Fibroblast of gingiva (primary cell): ENCODE data around the gene PFKFB1.

ENCODE experiments used
- DNase-seq: peaks from one replicate; pipeline ENCODE4 v3.0.0-alpha.2; 2011; ENCODE audit warnings: low read depth

The PFKFB1 gene

GRCh38 chrX:54922547-54922946 lies 71.4 kb downstream of the PFKFB1 start:
- DNase-seq: no peak

GRCh38 chrX:54921427-54922021 lies 72.5 kb downstream of the PFKFB1 start:
- DNase-seq: peak; percentile 36

DNA sequence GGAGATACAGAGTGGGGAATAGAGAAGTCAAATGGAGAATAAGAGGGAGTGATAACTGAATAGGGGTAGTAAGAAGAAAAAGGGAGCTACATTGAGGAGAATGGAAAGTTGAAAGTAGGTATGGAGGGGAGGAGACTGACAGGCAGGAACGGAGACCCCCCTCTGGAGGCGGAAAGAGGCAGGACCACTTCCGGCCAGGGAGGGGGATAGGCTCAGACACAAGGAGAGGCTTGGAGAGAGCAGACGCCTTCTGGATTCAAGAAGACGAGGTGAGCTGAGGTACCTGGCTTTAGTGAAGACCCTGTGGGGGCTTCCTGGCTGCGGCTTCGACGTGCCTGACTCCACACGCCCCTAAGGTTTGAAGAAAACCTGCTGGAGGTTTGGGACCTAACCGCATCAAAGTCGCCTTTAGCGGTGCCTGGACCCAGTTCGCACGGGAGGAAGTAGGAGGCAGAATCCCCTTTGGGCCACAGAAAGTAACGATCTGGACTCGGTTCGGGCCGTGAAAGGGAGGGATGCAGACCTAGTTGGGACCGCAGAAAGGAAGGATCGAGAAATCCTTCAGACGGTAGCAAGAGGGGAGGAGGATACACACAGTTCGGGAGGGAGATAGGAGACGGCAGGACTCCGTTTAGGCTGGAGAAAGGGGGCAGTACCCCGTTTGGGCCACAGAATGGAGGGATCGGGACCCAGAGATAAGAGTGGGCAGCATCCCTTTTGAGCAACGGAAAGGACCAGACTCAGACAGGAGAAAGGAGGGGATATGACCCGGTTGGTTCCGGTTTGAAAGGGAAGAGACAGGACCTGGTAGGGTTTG lies 73.2 kb downstream of the PFKFB1 start, which contains the start of gene TRO:
TRO (plus strand) TSS at position 215 of the 817 bp plus-strand sequence. CDS start 1,423 bp downstream, outside the sequence.
- DNase-seq: no peak

- no peak for DNase-seq
Observed at GRCh38 chrX:54909941-54910340, 84.0 kb downstream of the PFKFB1 start.

DNA sequence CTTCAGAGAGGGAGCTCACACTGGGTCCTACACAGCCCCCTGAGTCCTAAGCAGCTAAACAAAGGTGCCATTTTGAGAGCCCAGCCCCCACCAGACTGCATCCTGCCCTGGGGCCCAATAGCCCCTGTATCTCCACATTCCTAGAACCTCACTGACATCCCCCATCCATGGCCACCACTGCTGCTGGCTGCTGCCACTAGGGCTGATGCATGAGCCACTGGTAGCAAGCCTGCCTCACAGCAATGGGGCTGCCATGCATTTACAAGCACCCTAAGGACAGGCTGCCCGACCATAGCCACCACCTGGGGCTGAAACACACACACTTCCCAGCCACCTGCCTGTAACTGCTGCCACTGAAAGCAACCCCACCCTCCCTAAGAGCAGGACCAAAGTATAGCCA lies 99.8 kb downstream of the PFKFB1 start:
- no peak for DNase-seq

DNA sequence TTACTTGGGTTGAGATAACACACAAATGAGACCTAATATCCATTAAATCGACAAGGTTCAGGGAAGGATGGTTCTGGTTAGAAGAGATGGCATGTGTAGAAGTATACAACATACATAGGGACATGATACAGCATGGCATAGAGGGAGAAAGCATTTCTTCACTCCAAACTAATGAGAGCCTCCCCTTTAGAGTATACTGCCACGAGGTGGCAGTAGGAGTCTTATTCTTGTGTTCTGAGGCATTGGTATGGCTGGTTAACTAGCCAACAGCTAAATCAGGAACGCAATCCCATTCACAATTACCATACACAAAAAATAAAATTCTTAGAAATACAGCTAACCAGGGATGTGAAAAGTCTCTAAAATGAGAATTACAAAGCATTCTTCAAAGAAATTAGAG lies 102.4 kb downstream of the PFKFB1 start:
- DNase-seq: peak; percentile 5

DNA sequence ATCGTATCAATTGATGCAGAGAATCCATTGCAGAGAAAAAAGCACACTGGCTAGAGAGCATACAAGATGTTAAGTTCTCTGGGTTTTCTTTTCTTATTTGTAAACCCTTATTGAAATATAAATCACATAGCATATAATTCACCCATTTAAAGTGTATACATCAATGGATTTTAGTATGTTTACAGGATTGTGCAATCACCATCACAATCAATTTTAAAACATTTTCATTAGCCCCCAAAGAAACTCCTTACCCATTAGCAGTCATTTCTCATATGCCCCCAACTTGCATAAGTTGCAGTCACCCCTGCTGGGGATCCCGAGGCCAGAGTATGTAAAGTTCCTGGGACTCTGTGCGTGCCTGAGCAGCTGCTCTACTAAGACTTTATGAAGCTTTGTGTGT lies 108.2 kb downstream of the PFKFB1 start:
- no peak for DNase-seq
